ENCODE data around the gene ROBO4.

DNA sequence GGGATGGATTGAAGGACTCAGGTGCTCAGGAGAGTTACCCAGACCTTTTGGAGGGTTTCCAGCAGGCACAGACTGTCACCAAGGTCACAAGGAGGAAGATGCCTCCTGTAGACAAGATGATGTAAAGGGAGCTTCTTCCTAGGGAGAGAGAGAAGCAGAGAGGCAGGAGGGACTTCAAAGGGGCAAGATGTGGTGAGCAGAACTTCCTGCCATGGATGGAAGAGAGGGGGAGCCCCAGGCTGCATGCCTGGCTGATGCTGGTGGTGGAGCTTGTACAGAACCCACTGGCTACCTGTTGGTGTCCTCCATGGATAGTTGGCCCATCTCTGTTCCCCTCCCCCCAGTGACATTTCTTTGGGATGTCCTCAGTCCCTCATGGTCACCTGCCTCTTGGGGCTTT, 25.6 kb upstream of the ROBO4 start:
- TF ChIP-seq, protein P1, sequence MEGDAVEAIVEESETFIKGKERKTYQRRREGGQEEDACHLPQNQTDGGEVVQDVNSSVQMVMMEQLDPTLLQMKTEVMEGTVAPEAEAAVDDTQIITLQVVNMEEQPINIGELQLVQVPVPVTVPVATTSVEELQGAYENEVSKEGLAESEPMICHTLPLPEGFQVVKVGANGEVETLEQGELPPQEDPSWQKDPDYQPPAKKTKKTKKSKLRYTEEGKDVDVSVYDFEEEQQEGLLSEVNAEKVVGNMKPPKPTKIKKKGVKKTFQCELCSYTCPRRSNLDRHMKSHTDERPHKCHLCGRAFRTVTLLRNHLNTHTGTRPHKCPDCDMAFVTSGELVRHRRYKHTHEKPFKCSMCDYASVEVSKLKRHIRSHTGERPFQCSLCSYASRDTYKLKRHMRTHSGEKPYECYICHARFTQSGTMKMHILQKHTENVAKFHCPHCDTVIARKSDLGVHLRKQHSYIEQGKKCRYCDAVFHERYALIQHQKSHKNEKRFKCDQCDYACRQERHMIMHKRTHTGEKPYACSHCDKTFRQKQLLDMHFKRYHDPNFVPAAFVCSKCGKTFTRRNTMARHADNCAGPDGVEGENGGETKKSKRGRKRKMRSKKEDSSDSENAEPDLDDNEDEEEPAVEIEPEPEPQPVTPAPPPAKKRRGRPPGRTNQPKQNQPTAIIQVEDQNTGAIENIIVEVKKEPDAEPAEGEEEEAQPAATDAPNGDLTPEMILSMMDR (IDR thresholded peaks at IDR 0.05), result no peak
- TF ChIP-seq POLR2A (IDR thresholded peaks at IDR 0.05), result no peak

All from uterus (tissue), 2 donors.